MG63 (cell line): ENCODE data around the gene TUBGCP2. TPM values are rescaled to one million over a fixed set of nuclear protein-coding genes. Genes with fewer than 3 reads are reported as not detected.

ENCODE experiments used
- DNase-seq: peaks from one replicate; pipeline ENCODE4 v3.0.0-alpha.2; 2020
- H3K27me3 ChIP-seq: fragments of 250-450 bp; sonication (Bioruptor Pico); 2 replicates; pipeline ENCODE4 v1.5.1; 2020; ENCODE audit warnings: mild to moderate bottlenecking, moderate library complexity
- H3K36me3 ChIP-seq: fragments of 250-450 bp; sonication (Bioruptor Pico); 2 replicates; pipeline ENCODE4 v1.5.1; 2020; ENCODE audit warnings: mild to moderate bottlenecking, moderate library complexity
- H3K4me3 ChIP-seq: fragments of 250-450 bp; sonication (Bioruptor Pico); 2 replicates; pipeline ENCODE4 v1.5.1; 2020; ENCODE audit warnings: mild to moderate bottlenecking, moderate library complexity
- H3K9me3 ChIP-seq: fragments of 250-450 bp; sonication (Bioruptor Pico); 2 replicates; pipeline ENCODE4 v1.5.1; 2020; ENCODE audit warnings: mild to moderate bottlenecking, moderate library complexity
- total RNA-seq: library from RNA; depleted of rRNA; stranded (reverse); fragments of >200 nt; shearing (Covaris generic); gene quantifications from 2 replicates; pipeline ENCODE4 v1.2.3, GENCODE V29; 2014; ENCODE audit warnings: low replicate concordance

Gene TUBGCP2
- total RNA-seq, 1 experiment from 2014 or later = 80.8 TPM

GRCh38 chr10:133299224-133299623, 9.4 kb downstream of the TUBGCP2 start:
- no peaks in the 10 kb centered on the region for H3K9me3 ChIP-seq
- H3K27me3 ChIP-seq = no peaks in the 10 kb centered on the region
- no peak for DNase-seq
- no peak overlapping the region for H3K4me3 ChIP-seq
- H3K36me3 ChIP-seq = peaks cover 26% of the 10 kb centered on the region

GRCh38 chr10:133298466-133298865, 10.2 kb downstream of the TUBGCP2 start:
- DNase-seq = no peak
- H3K9me3 ChIP-seq = no peaks in the 10 kb centered on the region
- H3K36me3 ChIP-seq = peaks cover 30% of the 10 kb centered on the region
- no peaks in the 10 kb centered on the region for H3K27me3 ChIP-seq
- no peak overlapping the region for H3K4me3 ChIP-seq

- Histone ChIP-seq H3K36me3 (peaks cover 39% of the 10 kb centered on the region), H3K27me3 (no peaks in the 10 kb centered on the region), H3K4me3 (no peak overlapping the region), H3K9me3 (no peaks in the 10 kb centered on the region)
- DNase-seq = no peak
Measured at GRCh38 chr10:133297504-133297903, 11.2 kb downstream of the TUBGCP2 start.

GRCh38 chr10:133295426-133296320, 13.0 kb downstream of the TUBGCP2 start:
- H3K27me3 ChIP-seq = no peaks in the 10 kb centered on the region
- no peak overlapping the region for H3K4me3 ChIP-seq
- no peak for DNase-seq
- peaks cover 34% of the 10 kb centered on the region for H3K36me3 ChIP-seq
- H3K9me3 ChIP-seq = no peaks in the 10 kb centered on the region

- Histone ChIP-seq H3K27me3 (no peaks in the 10 kb centered on the region), H3K4me3 (no peak overlapping the region), H3K9me3 (no peaks in the 10 kb centered on the region), H3K36me3 (peaks cover 23% of the 10 kb centered on the region)
- DNase-seq = no peak
Measured at GRCh38 chr10:133294189-133294588, 14.5 kb downstream of the TUBGCP2 start.

- no peak for DNase-seq
- Histone ChIP-seq H3K36me3 (peaks cover 25% of the 10 kb centered on the region), H3K27me3 (no peaks in the 10 kb centered on the region), H3K4me3 (no peak overlapping the region), H3K9me3 (no peaks in the 10 kb centered on the region)
Measured at GRCh38 chr10:133293810-133294119, 14.9 kb downstream of the TUBGCP2 start.

- no peaks in the 10 kb centered on the region for H3K9me3 ChIP-seq
- no peak overlapping the region for H3K4me3 ChIP-seq
- no peaks in the 10 kb centered on the region for H3K27me3 ChIP-seq
- DNase-seq = peak; percentile 56
- peaks cover 23% of the 10 kb centered on the region for H3K36me3 ChIP-seq
Measured at GRCh38 chr10:133292919-133293809, 15.5 kb downstream of the TUBGCP2 start.

- Histone ChIP-seq H3K4me3 (no peak overlapping the region), H3K36me3 (peaks cover 29% of the 10 kb centered on the region), H3K9me3 (no peaks in the 10 kb centered on the region), H3K27me3 (no peaks in the 10 kb centered on the region)
- no peak for DNase-seq
Measured at GRCh38 chr10:133289761-133290160, 18.9 kb downstream of the TUBGCP2 start.

- Histone ChIP-seq H3K27me3 (no peaks in the 10 kb centered on the region), H3K9me3 (no peaks in the 10 kb centered on the region), H3K4me3 (no peak overlapping the region), H3K36me3 (peaks cover 25% of the 10 kb centered on the region)
- no peak for DNase-seq
Measured at GRCh38 chr10:133287832-133288500, 20.7 kb downstream of the TUBGCP2 start.

- H3K9me3 ChIP-seq = no peaks in the 10 kb centered on the region
- DNase-seq = no peak
- peaks cover 25% of the 10 kb centered on the region for H3K36me3 ChIP-seq
- no peak overlapping the region for H3K4me3 ChIP-seq
- H3K27me3 ChIP-seq = no peaks in the 10 kb centered on the region
Measured at GRCh38 chr10:133286366-133286765, 22.3 kb downstream of the TUBGCP2 start.

GRCh38 chr10:133285217-133285616, 23.5 kb downstream of the TUBGCP2 start:
- DNase-seq = no peak
- H3K9me3 ChIP-seq = no peaks in the 10 kb centered on the region
- H3K4me3 ChIP-seq = no peak overlapping the region
- H3K27me3 ChIP-seq = no peaks in the 10 kb centered on the region
- peaks cover 25% of the 10 kb centered on the region for H3K36me3 ChIP-seq

- Histone ChIP-seq H3K9me3 (no peaks in the 10 kb centered on the region), H3K4me3 (no peak overlapping the region), H3K36me3 (peaks cover 24% of the 10 kb centered on the region), H3K27me3 (no peaks in the 10 kb centered on the region)
- DNase-seq = no peak
Measured at GRCh38 chr10:133283931-133284330, 24.7 kb downstream of the TUBGCP2 start.

- no peak for DNase-seq
- H3K9me3 ChIP-seq = no peaks in the 10 kb centered on the region
- peaks cover 21% of the 10 kb centered on the region for H3K36me3 ChIP-seq
- no peak overlapping the region for H3K4me3 ChIP-seq
- H3K27me3 ChIP-seq = no peaks in the 10 kb centered on the region
Measured at GRCh38 chr10:133282846-133283390, 25.8 kb downstream of the TUBGCP2 start.

GRCh38 chr10:133281628-133282372, 26.9 kb downstream of the TUBGCP2 start:
- Histone ChIP-seq H3K36me3 (peaks cover 21% of the 10 kb centered on the region), H3K4me3 (no peak overlapping the region), H3K9me3 (no peaks in the 10 kb centered on the region), H3K27me3 (no peaks in the 10 kb centered on the region)
- no peak for DNase-seq

GRCh38 chr10:133281084-133281483, 27.6 kb downstream of the TUBGCP2 start:
- Histone ChIP-seq H3K36me3 (peaks cover 18% of the 10 kb centered on the region), H3K4me3 (no peak overlapping the region), H3K9me3 (no peaks in the 10 kb centered on the region), H3K27me3 (no peaks in the 10 kb centered on the region)
- DNase-seq = no peak

GRCh38 chr10:133280391-133281059, 28.1 kb downstream of the TUBGCP2 start:
- H3K9me3 ChIP-seq = no peaks in the 10 kb centered on the region
- DNase-seq = no peak
- H3K36me3 ChIP-seq = peaks cover 12% of the 10 kb centered on the region
- no peak overlapping the region for H3K4me3 ChIP-seq
- no peaks in the 10 kb centered on the region for H3K27me3 ChIP-seq
